Naive thymus-derived CD4-positive, alpha-beta T cell (primary cell): ENCODE data around the gene MARCHF9. TPM values are rescaled to one million over a fixed set of nuclear protein-coding genes. Genes with fewer than 3 reads are reported as not detected.

ENCODE experiments used
- ATAC-seq: fragments of 150-1000 bp; cut with Tn5 transposase; 2 replicates; pipeline ENCODE4 v1.10.0; 2021; ENCODE audit warnings: mild to moderate bottlenecking, moderate library complexity
- CTCF ChIA-PET: fragments of 350-600 bp; sonication (Branson Sonifier 250); formaldehyde crosslinking; loops from one replicate; lab custom pipeline; 2021; ENCODE audit warnings: antibody characterized with exemption; lab: Charles Lee
- POLR2A ChIA-PET: fragments of 350-600 bp; sonication (Branson Sonifier 250); formaldehyde crosslinking; loops from one replicate; lab custom pipeline; 2021; ENCODE audit warnings: antibody characterized with exemption, inconsistent platforms; lab: Charles Lee
- DNase-seq, 9 donors: peaks; one replicate each; pipeline versions ENCODE4 v3.0.0 to v3.0.0-alpha.2; 2020 to 2022; ENCODE audit warnings: mixed read lengths in 1 of 9
- H3K27ac ChIP-seq: one replicate; pipeline ENCODE4 v1.7.0; 2013; ENCODE audit warnings: mild to moderate bottlenecking, low read depth, low read length, moderate library complexity
- H3K27me3 ChIP-seq, 2 donors: one replicate each; pipeline ENCODE4 v1.7.0; 2013; ENCODE audit warnings: low read length in 2 of 2, mild to moderate bottlenecking in 2 of 2, moderate library complexity in 2 of 2; ENCODE audit not compliant: control insufficient read depth in 2 of 2, insufficient read depth in 2 of 2
- H3K36me3 ChIP-seq, 3 experiments: 1 replicate in 2 of 3; 2 replicates in 1 of 3; pipeline ENCODE4 v1.7.0; 2013; ENCODE audit warnings: low read length in 3 of 3, mild to moderate bottlenecking in 3 of 3, moderate library complexity in 1 of 3; ENCODE audit not compliant: insufficient read depth in 3 of 3, control insufficient read depth in 2 of 3
- H3K4me1 ChIP-seq, 2 donors: one replicate each; pipeline ENCODE4 v1.7.0; 2013; ENCODE audit warnings: low read length in 2 of 2, mild to moderate bottlenecking in 2 of 2, moderate library complexity in 1 of 2; ENCODE audit not compliant: control insufficient read depth in 2 of 2, insufficient read depth in 2 of 2
- H3K4me3 ChIP-seq: 2 replicates; pipeline ENCODE4 v1.7.0; 2013; ENCODE audit warnings: mild to moderate bottlenecking, low read length
- H3K9me3 ChIP-seq, 3 experiments: 1 replicate in 2 of 3; 2 replicates in 1 of 3; pipeline ENCODE4 v1.7.0; 2013; ENCODE audit warnings: low read length in 3 of 3; ENCODE audit not compliant: control insufficient read depth in 2 of 3
- H3K27ac Mint-ChIP-seq, 9 donors: one replicate each; pipeline ENCODE4 v1.8.0; 2020 to 2022; ENCODE audit warnings: mixed read lengths in 9 of 9, mild to moderate bottlenecking in 8 of 9, moderate library complexity in 5 of 9, inconsistent platforms in 2 of 9
- H3K27me3 Mint-ChIP-seq, 5 donors: one replicate each; pipeline ENCODE4 v1.8.0; 2021 to 2022; ENCODE audit warnings: mixed read lengths in 5 of 5, mild to moderate bottlenecking in 1 of 5
- H3K36me3 Mint-ChIP-seq, 5 donors: one replicate each; pipeline ENCODE4 v1.8.0; 2020 to 2022; ENCODE audit warnings: mixed read lengths in 5 of 5, mild to moderate bottlenecking in 3 of 5, inconsistent platforms in 1 of 5
- H3K4me1 Mint-ChIP-seq, 7 donors: one replicate each; pipeline ENCODE4 v1.8.0; 2020 to 2022; ENCODE audit warnings: mixed read lengths in 7 of 7, mild to moderate bottlenecking in 3 of 7, inconsistent platforms in 1 of 7
- H3K4me3 Mint-ChIP-seq, 10 donors: one replicate each; pipeline ENCODE4 v1.8.0; 2020 to 2022; ENCODE audit warnings: mild to moderate bottlenecking in 10 of 10, mixed read lengths in 10 of 10, moderate library complexity in 6 of 10, inconsistent platforms in 2 of 10
- H3K9me3 Mint-ChIP-seq, 11 donors: one replicate each; pipeline ENCODE4 v1.8.0; 2020 to 2022; ENCODE audit warnings: mixed read lengths in 11 of 11, mild to moderate bottlenecking in 4 of 11, inconsistent platforms in 1 of 11, moderate library complexity in 1 of 11
- intact Hi-C, 2 donors: fragments of 100-400 bp; cut with micrococcal nuclease; formaldehyde crosslinking; loops; one replicate each; pipeline ENCODE4 v1.15.1; 2023
- polyA plus RNA-seq, 2 donors: library from polyadenylated mRNA; unstranded; fragments of 300-500 nt; fragmentation: Illumina TruSeq; gene quantifications; one replicate each; pipeline ENCODE4 v1.2.3, GENCODE V29; 2021
- total RNA-seq, 6 experiments: library from RNA in 5 of 6; stranded (reverse) in 5 of 6; gene quantifications; 1 replicate in 5 of 6; 2 replicates in 1 of 6; pipeline ENCODE4 v1.2.3 and lab custom pipeline; 2021 to 2026

Gene MARCHF9
- total and polyA plus RNA-seq, 7 experiments from 2014 or later = 3.2 to 61.7 (median 40.5) TPM

- ChIA-PET POLR2A (no interaction called here), CTCF (no interaction called here)
- intact Hi-C loops = no loop called here
These were observed 40.5 kb downstream of the MARCHF9 start for GRCh38 chr12:57795354-57795753.

GRCh38 chr12:57796996-57797395 is 42.1 kb downstream of the MARCHF9 start:
- Histone ChIP-seq H3K27ac (no peak overlapping the region), H3K36me3 (peaks cover 10 to 77% (median 19%) of the 10 kb centered on the region in 3 experiments), H3K4me1 (no peaks in the 10 kb centered on the region), H3K27me3 (no peaks in the 10 kb centered on the region), H3K9me3 (no peaks in the 10 kb centered on the region), H3K4me3 (no peak overlapping the region)
- Mint-ChIP-seq H3K9me3 (no peaks in the 10 kb centered on the region), H3K4me1 (peaks cover 0 to 15% (median 0%) of the 10 kb centered on the region in 7 donors), H3K4me3 (no peak overlapping the region), H3K27ac (peak overlapping the region in 2 of 9 donors; percentile 7 to 39), H3K27me3 (no peaks in the 10 kb centered on the region), H3K36me3 (peaks cover 0 to 41% (median 19%) of the 10 kb centered on the region in 5 donors)
- DNase-seq (no peak), ATAC-seq (no peak)
- intact Hi-C loops = no loop called here
- POLR2A ChIA-PET = no interaction called here
- CTCF ChIA-PET = interaction anchor here (1.2 kb wide), 1 partner anchor 62 kb away, joined by 5 read pairs; no protein-coding TSS in a partner anchor

More at GRCh38 chr12:57795354-57795753, 40.5 kb downstream of the MARCHF9 start:
- DNase-seq (no peak), ATAC-seq (no peak)
- Mint-ChIP-seq H3K4me1 (peaks cover 0 to 19% (median 1%) of the 10 kb centered on the region in 7 donors), H3K27me3 (no peaks in the 10 kb centered on the region), H3K27ac (peak overlapping the region in 1 of 9 donors; percentile 56), H3K4me3 (no peak overlapping the region), H3K36me3 (peaks cover 0 to 43% (median 21%) of the 10 kb centered on the region in 5 donors), H3K9me3 (no peaks in the 10 kb centered on the region)
- Histone ChIP-seq H3K27me3 (no peaks in the 10 kb centered on the region), H3K4me3 (no peak overlapping the region), H3K36me3 (peaks cover 10 to 74% (median 19%) of the 10 kb centered on the region in 3 experiments), H3K9me3 (no peaks in the 10 kb centered on the region), H3K4me1 (peaks cover 0 to 3% of the 10 kb centered on the region in 2 donors), H3K27ac (no peak overlapping the region)

- POLR2A ChIA-PET = interaction anchor here (0.6 to 1.3 kb wide), 3 partner anchors 11 to 45 kb away, joined by 4 to 5 read pairs (median 4); no protein-coding TSS in a partner anchor
- CTCF ChIA-PET = no interaction called here
These were observed 43.0 kb downstream of the MARCHF9 start for GRCh38 chr12:57797933-57798332.

GRCh38 chr12:57800965-57801364 is 46.1 kb downstream of the MARCHF9 start:
- Histone ChIP-seq H3K27ac (no peak overlapping the region), H3K27me3 (no peaks in the 10 kb centered on the region), H3K9me3 (no peaks in the 10 kb centered on the region), H3K4me1 (no peaks in the 10 kb centered on the region), H3K36me3 (peaks cover 3 to 53% (median 9%) of the 10 kb centered on the region in 3 experiments), H3K4me3 (no peak overlapping the region)
- H3K4me1 Mint-ChIP-seq = peaks cover 0 to 6% (median 0%) of the 10 kb centered on the region in 7 donors
- peak overlapping the region in 1 of 9 donors; percentile 45 for H3K27ac Mint-ChIP-seq
- H3K9me3 Mint-ChIP-seq = no peaks in the 10 kb centered on the region
- no peak overlapping the region for H3K4me3 Mint-ChIP-seq
- CTCF ChIA-PET = interaction anchor here (1.0 to 3.9 kb wide), 2 partner anchors 35 to 103 kb away, joined by 3 to 53 read pairs; no protein-coding TSS in a partner anchor
- H3K36me3 Mint-ChIP-seq = peaks cover 5 to 35% (median 10%) of the 10 kb centered on the region in 5 donors
- ATAC-seq = no peak
- POLR2A ChIA-PET = no interaction called here
- no peaks in the 10 kb centered on the region for H3K27me3 Mint-ChIP-seq
- DNase-seq = no peak
- intact Hi-C loops = no loop called here

More at GRCh38 chr12:57797933-57798332, 43.0 kb downstream of the MARCHF9 start:
- no peak for ATAC-seq
- H3K27me3 ChIP-seq = no peaks in the 10 kb centered on the region
- Mint-ChIP-seq H3K36me3 (peaks cover 5 to 43% (median 18%) of the 10 kb centered on the region in 5 donors), H3K9me3 (no peaks in the 10 kb centered on the region), H3K4me1 (peaks cover 0 to 15% (median 0%) of the 10 kb centered on the region in 7 donors), H3K27ac (peak overlapping the region in 1 of 9 donors; percentile 52), H3K27me3 (no peaks in the 10 kb centered on the region), H3K4me3 (no peak overlapping the region)
- H3K4me1 ChIP-seq = no peaks in the 10 kb centered on the region
- H3K36me3 ChIP-seq = peaks cover 10 to 77% (median 19%) of the 10 kb centered on the region in 3 experiments
- DNase-seq = no peak
- no peak overlapping the region for H3K27ac ChIP-seq
- H3K4me3 ChIP-seq = no peak overlapping the region
- no peaks in the 10 kb centered on the region for H3K9me3 ChIP-seq
- intact Hi-C loops = no loop called here

- no peak for DNase-seq
- no peaks in the 10 kb centered on the region for H3K27me3 Mint-ChIP-seq
- Histone ChIP-seq H3K27me3 (no peaks in the 10 kb centered on the region), H3K9me3 (no peaks in the 10 kb centered on the region), H3K4me1 (no peaks in the 10 kb centered on the region), H3K27ac (no peak overlapping the region), H3K36me3 (peaks cover 0 to 49% (median 9%) of the 10 kb centered on the region in 3 experiments), H3K4me3 (no peak overlapping the region)
- ChIA-PET CTCF (interaction anchor here (0.6 to 3.9 kb wide), 16 partner anchors 9 to 220 kb away, joined by 3 to 53 read pairs (median 5); no protein-coding TSS in a partner anchor), POLR2A (interaction anchor here (1.0 to 1.6 kb wide), 2 partner anchors 20 to 44 kb away, joined by 3 to 4 read pairs; partner anchors contain the start of gene CTDSP2)
- H3K4me1 Mint-ChIP-seq = peaks cover 0 to 7% (median 0%) of the 10 kb centered on the region in 7 donors
- H3K4me3 Mint-ChIP-seq = no peak overlapping the region
- H3K27ac Mint-ChIP-seq = no peak overlapping the region
- H3K9me3 Mint-ChIP-seq = no peaks in the 10 kb centered on the region
- no peak for ATAC-seq
- H3K36me3 Mint-ChIP-seq = peaks cover 5 to 34% (median 6%) of the 10 kb centered on the region in 5 donors
- intact Hi-C loops = loop anchor here (1.0 kb wide), 4 partner anchors 29 to 103 kb away; no protein-coding TSS in a partner anchor
These were observed 47.7 kb downstream of the MARCHF9 start for GRCh38 chr12:57802607-57803006.

DNA sequence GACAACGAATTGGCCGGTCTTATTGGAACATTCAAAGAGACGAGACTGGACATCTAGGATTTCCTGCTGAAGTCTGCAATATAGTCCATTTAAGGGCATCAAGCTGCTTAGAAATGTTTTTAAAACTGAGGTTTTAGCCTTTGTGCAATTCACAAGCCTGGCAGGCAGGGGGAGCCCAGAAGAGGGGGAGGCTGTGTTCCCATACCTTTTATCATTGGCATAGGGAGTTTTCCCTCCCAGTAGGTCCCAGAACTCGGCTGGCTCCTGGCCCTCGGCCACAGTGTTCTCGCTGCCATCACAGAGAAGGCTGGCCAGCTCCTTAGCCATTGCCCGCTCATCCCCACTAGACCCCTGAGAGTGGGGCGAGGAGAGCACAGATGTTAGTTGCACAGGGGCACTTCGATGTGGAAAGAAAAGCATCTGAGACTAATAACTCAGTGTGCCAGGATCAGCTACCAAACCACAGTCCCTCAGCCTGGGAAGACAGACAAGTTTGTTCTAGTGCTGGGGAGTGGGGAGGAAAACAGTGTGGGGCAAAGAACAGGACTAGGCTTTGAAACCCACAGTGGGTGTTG is 48.5 kb downstream of the MARCHF9 start:
- DNase-seq = peak in 6 of 9 donors; percentile 23 to 46 (median 35)
- Mint-ChIP-seq H3K27ac (peak overlapping the region in 1 of 9 donors; percentile 21), H3K36me3 (peaks cover 5 to 33% (median 6%) of the 10 kb centered on the region in 5 donors), H3K27me3 (no peaks in the 10 kb centered on the region), H3K4me3 (no peak overlapping the region), H3K9me3 (no peaks in the 10 kb centered on the region), H3K4me1 (peaks cover 0 to 7% (median 0%) of the 10 kb centered on the region in 7 donors)
- Histone ChIP-seq H3K27me3 (no peaks in the 10 kb centered on the region), H3K36me3 (peaks cover 0 to 53% (median 9%) of the 10 kb centered on the region in 3 experiments), H3K27ac (no peak overlapping the region), H3K9me3 (no peaks in the 10 kb centered on the region), H3K4me3 (no peak overlapping the region), H3K4me1 (no peaks in the 10 kb centered on the region)
- POLR2A ChIA-PET = interaction anchor here (0.8 to 1.6 kb wide), 3 partner anchors 13 to 43 kb away, joined by 3 to 4 read pairs (median 3); partner anchors contain the start of gene CTDSP2
- intact Hi-C loops = loop anchor here (1.0 kb wide), 4 partner anchors 28 to 102 kb away; no protein-coding TSS in a partner anchor
- CTCF ChIA-PET = interaction anchor here (0.6 to 3.9 kb wide), 19 partner anchors 9 to 221 kb away, joined by 3 to 53 read pairs (median 4); no protein-coding TSS in a partner anchor
- peak; percentile 60 for ATAC-seq
